KMS-11 (cell line): Measurements from ENCODE around the gene PYGO2.

ENCODE experiments used
- H2AFZ ChIP-seq: fragments of 200-600 bp; sonication (generic); 2 replicates; pipeline ENCODE4 v1.6.1; 2016; ENCODE audit warnings: antibody characterized with exemption, mixed run types, low read depth
- H3K27ac ChIP-seq: fragments of 200-600 bp; sonication (generic); 2 replicates; pipeline ENCODE4 v1.6.1; 2016; ENCODE audit warnings: mild to moderate bottlenecking, mixed run types
- H3K27me3 ChIP-seq: fragments of 200-600 bp; sonication (generic); 2 replicates; pipeline ENCODE4 v1.6.1; 2017; ENCODE audit warnings: mild to moderate bottlenecking, low read depth, mixed run types, moderate library complexity; ENCODE audit not compliant: insufficient read depth
- H3K36me3 ChIP-seq: fragments of 200-600 bp; sonication (generic); 2 replicates; pipeline ENCODE4 v1.6.1; 2017; ENCODE audit warnings: mild to moderate bottlenecking, mixed run types; ENCODE audit not compliant: insufficient read depth
- H3K4me1 ChIP-seq: fragments of 200-600 bp; sonication (generic); 2 replicates; pipeline ENCODE4 v1.6.1; 2016; ENCODE audit warnings: mild to moderate bottlenecking, low read depth, mixed run types; ENCODE audit not compliant: poor library complexity, severe bottlenecking
- H3K4me2 ChIP-seq: fragments of 200-600 bp; sonication (generic); 2 replicates; pipeline ENCODE4 v1.7.0; 2016; ENCODE audit warnings: mild to moderate bottlenecking, mixed run types
- H3K4me3 ChIP-seq: fragments of 200-600 bp; sonication (generic); IDR thresholded peaks from 2 replicates; pipeline ENCODE4 v1.6.1; 2017; ENCODE audit warnings: low read depth, low read length, mixed read lengths; ENCODE audit not compliant: insufficient read depth
- H3K79me2 ChIP-seq: fragments of 200-600 bp; sonication (generic); 2 replicates; pipeline ENCODE4 v1.6.1; 2016; ENCODE audit warnings: low read depth, mixed run types; ENCODE audit not compliant: insufficient read depth
- H3K9ac ChIP-seq: fragments of 200-600 bp; sonication (generic); 2 replicates; pipeline ENCODE4 v1.6.1; 2016; ENCODE audit warnings: mild to moderate bottlenecking, mixed run types
- H4K20me1 ChIP-seq: fragments of 200-600 bp; sonication (generic); 2 replicates; pipeline ENCODE4 v1.6.1; 2016; ENCODE audit warnings: mild to moderate bottlenecking, mixed run types; ENCODE audit not compliant: insufficient read depth
- CTCF ChIP-seq: fragments of 200-600 bp; sonication (generic); conservative IDR thresholded peaks from 2 replicates; pipeline ENCODE4 v1.6.1; 2017; ENCODE audit warnings: low read depth, mild to moderate bottlenecking, antibody characterized with exemption, low read length, moderate library complexity, mixed read lengths

The PYGO2 gene

DNA sequence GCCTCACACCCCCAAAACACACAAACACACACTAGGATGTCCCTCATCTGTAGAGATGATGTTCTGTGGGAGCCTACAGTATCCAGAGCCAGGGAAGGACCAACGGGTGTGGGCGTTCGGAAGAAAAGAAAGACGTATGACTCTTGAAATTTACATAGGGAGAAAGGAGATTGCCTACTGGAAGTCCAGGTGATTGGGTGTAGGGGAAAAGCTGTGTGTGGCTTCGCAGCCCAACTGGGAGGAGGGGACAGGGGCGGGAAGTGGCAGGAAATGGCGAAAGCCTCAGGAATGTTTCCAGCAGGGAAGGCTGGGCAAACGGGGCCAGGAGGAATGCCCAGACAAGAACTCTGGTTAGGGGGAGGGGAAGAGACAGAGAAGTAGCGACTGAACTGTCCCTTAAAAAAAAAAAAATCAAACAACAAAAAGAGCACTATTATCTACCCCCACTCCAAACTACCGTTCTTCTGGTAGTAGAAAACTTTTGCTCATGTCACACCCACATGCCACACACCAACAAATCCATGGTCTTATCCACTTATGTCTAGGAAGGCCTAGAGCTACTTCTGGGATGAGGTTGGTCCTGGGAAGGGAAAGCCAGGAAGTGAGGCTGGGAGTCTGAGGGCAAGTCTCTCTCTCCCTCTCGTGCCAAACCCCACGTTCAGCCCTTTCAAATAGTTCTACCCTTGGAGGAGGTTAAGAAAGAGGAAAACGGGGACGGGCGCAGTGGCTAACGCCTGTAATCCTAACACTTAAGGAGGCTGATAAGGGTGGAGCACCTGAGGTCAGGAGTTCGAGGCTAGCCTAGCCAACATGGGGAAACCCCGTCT lies 11.1 kb upstream of the PYGO2 start:
- Histone ChIP-seq H4K20me1 (no peaks in the 10 kb centered on the region), H3K4me3 (no peak overlapping the region), H3K27me3 (no peaks in the 10 kb centered on the region), H3K4me1 (peaks cover 67% of the 10 kb centered on the region), H3K9ac (no peak overlapping the region; the same call in 1 of the 2 replicates), H3K36me3 (peaks cover 5% of the 10 kb centered on the region; the same call in 1 of the 2 replicates), H2AFZ (no peak overlapping the region), H3K4me2 (peak overlapping the region; percentile 60), H3K79me2 (peaks cover 80% of the 10 kb centered on the region), H3K27ac (peak overlapping the region; percentile 77; the same call in 1 of the 2 replicates)
- no peak for TF ChIP-seq CTCF

- no peak overlapping the region for H3K9ac ChIP-seq
- H3K4me1 ChIP-seq, result peaks cover 61% of the 10 kb centered on the region
- H3K36me3 ChIP-seq, result no peaks in the 10 kb centered on the region; the same call in 1 of the 2 replicates
- no peak overlapping the region; the same call in 1 of the 2 replicates for H3K27ac ChIP-seq
- no peaks in the 10 kb centered on the region for H3K27me3 ChIP-seq
- H4K20me1 ChIP-seq, result no peaks in the 10 kb centered on the region
- peak overlapping the region; percentile 60; the same call in 1 of the 2 replicates for H3K4me2 ChIP-seq
- TF ChIP-seq CTCF, result no peak
- H3K4me3 ChIP-seq, result no peak overlapping the region
- no peak overlapping the region for H2AFZ ChIP-seq
- peaks cover 79% of the 10 kb centered on the region for H3K79me2 ChIP-seq
These were observed 10.6 kb upstream of the PYGO2 start for GRCh38 chr1:154972213-154972516.

GRCh38 chr1:154971341-154971998 lies 9.9 kb upstream of the PYGO2 start:
- Histone ChIP-seq H3K4me1 (peaks cover 54% of the 10 kb centered on the region), H4K20me1 (no peaks in the 10 kb centered on the region), H3K27me3 (no peaks in the 10 kb centered on the region), H3K27ac (peak overlapping the region; percentile 64), H2AFZ (peak overlapping the region; percentile 1; the same call in 1 of the 2 replicates), H3K9ac (peak overlapping the region; percentile 52; the same call in 1 of the 2 replicates), H3K4me2 (peak overlapping the region; percentile 73), H3K79me2 (peaks cover 75% of the 10 kb centered on the region), H3K4me3 (peak overlapping the region; percentile 97), H3K36me3 (no peaks in the 10 kb centered on the region)
- no peak for TF ChIP-seq CTCF

DNA sequence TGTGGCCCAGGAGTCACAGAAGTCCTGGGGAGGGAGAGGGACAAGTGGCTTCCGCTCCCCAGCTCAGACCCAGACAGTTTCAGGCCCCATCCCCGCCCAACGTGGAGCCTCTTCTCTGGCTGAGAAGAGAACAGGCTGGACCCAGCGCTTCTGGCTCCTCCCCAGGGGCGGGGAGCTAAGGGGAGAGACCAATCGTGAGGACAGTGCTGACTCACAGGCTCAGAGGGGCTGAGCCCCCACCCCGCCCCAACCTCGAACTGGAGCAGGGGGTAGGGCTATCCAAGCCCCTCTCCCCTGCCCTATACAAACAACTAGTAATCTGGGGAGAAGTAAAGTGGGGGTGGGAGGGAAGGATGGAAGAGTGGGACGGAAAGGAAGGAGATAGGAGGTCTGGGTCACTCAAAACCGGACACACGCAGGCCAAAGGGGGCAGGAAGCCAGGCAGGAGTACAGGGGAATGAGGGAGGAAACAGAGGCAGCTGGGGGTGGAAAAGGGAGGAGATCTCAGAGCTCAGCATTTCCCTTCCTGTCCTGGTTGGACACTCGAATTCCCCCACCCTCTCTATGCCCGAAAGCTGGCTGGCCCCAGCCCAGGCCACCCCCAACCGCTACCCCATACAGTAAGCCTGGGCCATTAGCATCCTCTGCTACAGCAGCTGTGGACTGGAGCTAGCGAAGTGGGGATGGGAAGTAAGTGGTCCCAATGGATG lies 9.2 kb upstream of the PYGO2 start, which contains the start of gene SHC1:
Gene SHC1 (minus strand): TSS at position 117 of the 710 bp plus-strand sequence. CDS start 221 bp downstream, outside the sequence.
- Histone ChIP-seq H3K27me3 (no peaks in the 10 kb centered on the region), H3K4me2 (peak within 1 kb of the TSS; percentile 73), H3K36me3 (no peaks in the 10 kb centered on the region), H4K20me1 (no peaks in the 10 kb centered on the region), H3K9ac (peak within 1 kb of the TSS; percentile 52), H3K27ac (peak within 1 kb of the TSS; percentile 64), H2AFZ (peak within 1 kb of the TSS; percentile 1; the same call in 1 of the 2 replicates), H3K4me3 (peak within 1 kb of the TSS; percentile 97), H3K79me2 (peaks cover 68% of the 10 kb centered on the region), H3K4me1 (peaks cover 49% of the 10 kb centered on the region)
- TF ChIP-seq CTCF, result no peak
